GM19395 (cell line): ENCODE results near the gene CAPN1.
A peak's percentile ranks its signal among the peaks of the same experiment; 100 is the strongest.
"Not testable (repeated sequence)": the region's sequence is repeated elsewhere in the genome, so short reads cannot be mapped to it uniquely, and the experiment has no call there.

Experiments used
- ATAC-seq: cut with Tn5 transposase; IDR thresholded peaks from one replicate; pipeline ENCODE4 v1.9.1; 2021; ENCODE audit warnings: mild to moderate bottlenecking, moderate library complexity; ENCODE audit not compliant: unreplicated experiment

Gene CAPN1

DNA sequence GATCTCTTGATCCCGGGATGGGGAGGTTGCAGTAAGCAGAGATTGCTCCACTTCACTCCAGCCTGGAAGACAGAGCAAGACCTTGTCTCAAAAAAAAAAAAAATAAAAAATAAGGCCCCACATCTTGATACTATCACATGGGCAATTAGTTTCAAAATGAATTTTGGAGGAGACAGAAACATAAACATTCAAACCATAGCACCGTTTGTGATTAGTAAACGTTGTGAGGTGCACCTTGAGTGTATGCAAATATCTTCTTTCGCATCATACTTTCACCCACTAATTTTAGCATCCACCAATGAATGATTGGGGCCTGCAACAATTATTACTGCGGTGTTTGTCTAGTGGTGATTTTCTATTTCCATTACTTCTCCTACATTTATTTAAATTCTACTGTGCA is 22.7 kb upstream of the CAPN1 start:
- no peak for ATAC-seq

DNA sequence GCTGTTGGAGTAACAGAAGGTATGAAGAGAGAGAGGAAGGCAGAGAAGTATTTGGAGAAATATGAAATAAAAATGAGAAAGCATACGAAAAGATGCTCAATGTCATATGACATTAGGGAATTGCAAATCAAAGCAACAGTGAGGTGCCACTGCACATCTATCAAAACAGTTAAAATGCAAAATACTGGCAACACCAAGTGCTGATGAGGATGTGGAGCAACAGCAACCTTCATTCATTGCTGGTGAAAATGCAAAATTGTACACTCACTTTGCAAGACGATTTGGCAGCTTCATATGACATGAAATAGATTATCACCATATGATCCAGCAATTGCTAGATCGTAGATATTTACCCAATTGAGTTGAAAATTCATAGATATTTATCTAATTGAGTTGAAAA is 21.1 kb upstream of the CAPN1 start:
- ATAC-seq = no peak

DNA sequence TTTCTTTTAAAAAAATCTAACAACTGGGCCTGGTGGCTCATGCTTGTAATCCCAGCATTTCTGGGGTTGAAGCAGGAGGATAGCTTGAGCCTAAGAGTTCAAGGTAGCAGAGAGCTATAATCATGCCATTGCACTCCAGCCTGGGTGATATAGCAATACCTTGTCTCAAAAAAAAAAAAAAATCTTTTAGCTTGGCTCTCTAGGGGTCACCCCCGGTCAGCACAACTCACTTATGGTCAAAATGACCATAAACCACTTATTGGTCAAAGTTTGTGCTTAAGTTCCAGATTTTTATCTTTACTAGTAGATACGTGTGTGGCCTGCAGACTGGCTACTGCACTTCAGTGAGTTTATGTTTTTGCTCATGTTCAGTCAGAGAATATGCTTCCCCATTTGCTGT is 18.0 kb upstream of the CAPN1 start:
- ATAC-seq = no peak

DNA sequence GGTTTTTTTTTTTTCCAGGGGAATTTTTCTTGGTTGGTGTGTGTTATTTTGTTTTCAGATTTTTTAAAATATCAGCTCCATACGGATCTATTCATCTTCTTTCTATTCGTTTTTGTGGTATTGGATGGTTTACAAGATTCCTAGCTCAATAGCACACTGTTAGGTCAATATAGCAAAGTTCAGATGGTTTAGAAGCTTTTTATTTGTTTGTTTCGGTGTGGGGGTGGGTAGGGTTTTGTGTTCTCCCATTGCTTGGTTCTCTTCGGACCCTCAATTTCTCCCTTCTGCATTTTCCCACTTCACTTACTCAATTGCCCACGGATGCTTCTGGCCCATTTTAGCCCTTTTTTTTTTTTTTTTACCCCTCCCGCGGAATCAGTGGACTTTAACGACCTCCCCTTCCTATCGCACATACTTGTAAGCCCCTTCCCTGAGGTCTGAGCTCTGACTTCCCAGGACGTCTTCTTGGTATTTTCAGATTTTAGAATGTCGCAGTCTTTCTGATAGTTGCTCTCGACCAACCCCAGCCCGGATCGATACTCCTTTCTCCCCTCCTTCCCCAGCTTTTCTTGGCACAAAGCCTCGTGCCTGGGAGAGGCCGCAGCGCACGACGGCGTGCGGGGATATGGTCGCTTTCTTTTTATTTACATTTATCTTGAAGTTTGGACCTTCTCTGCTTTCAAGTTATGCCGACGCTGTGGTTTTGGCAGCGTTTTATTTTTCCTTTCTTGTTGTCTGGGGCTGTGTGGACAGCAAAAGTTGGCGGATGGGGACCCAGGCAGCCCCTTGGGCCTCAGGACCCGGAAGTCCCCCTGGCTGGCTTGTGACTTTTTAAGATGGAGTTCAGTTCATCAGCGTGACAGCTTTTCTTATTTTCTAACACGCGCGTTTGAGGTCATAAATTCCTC is 16.1 kb upstream of the CAPN1 start:
- ATAC-seq = no peak

DNA sequence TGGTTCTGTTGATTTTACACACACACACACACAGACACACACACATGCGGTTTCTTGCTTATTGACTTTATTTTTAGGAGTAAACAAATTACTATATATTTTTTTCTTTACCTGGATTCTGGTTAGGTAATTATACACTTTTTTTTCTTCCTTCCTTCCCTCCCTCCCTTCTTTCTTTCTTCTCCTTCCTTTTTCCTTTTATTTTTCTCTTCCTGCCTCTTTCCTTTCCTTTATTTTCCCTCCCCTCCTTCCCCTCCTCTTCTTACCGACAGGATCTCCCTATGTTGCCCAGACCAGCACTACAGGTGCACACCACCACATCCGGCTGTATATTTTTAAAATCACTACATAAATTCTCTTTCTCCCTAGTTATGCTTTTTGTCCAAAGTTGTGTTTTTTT is 14.8 kb upstream of the CAPN1 start:
- ATAC-seq = no peak

DNA sequence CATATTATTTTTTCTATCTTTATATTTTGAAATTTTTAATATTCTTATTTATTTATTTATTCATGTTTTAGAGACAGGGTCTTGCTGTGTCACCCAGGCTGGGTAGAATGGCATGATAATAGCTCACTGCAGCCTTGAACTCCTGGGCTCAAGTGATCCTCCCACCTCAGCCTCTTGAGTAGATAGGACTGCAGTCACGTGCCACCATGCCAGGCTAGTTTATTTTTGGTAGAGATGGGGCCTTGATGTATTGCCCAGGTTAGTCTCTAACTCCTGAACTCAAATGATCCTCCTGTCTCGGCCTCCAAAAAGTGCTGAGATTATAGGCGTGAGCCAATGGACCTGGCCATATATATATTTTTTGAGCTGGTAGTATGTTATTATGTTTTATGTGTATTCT is 14.1 kb upstream of the CAPN1 start:
- ATAC-seq = no peak

DNA sequence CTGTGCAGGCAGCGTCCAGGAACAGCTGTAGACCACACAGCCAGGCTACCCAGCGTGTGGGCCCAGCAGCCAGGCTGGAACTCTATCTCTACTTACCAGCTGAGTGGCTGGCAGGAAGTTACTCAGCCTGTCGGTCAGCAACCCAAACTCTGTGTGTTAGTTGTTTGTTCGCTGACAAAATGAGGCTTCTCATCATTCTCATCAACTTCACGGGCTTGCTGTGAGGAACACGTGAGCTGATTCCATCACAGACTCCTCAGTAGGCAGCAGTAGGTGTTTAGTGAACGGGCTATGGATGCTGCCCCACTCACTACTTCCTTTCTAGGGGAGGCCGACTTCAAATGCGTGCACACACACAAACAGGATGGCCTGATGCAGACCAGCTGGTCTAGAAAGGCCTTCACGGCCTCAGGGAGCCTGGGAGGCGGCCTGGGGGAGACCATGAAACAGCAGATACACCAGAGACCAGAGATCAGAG is 12.5 kb upstream of the CAPN1 start:
- no peak for ATAC-seq

DNA sequence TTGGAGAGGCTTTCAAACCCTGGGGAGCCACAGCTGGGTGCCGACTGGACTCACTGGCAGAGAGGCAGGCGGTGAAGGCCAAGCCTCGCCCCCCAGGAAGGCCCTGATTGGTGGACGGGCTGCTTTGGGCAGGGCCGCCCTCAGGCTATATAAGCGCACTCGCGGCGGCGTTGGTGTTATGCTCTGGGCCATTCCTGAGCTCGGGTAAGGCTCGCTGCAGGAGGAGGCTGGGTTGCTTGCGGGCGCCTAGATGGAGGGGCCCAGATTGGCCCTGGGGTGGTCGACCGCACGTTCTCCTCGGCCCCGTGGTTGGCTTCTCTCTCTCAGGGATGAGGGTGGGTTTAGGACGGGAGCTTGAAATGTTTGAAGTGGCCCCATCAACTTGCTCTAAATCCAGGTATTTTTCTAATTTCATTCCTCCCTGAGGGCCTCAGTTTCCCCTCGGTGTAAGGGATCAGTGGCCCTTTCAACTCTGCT is 11.6 kb upstream of the CAPN1 start, which contains the start of gene SPDYC:
SPDYC (plus strand) TSS at position 176 of the 477 bp plus-strand sequence. CDS start 1,125 bp downstream, outside the sequence.
- no peak for ATAC-seq

DNA sequence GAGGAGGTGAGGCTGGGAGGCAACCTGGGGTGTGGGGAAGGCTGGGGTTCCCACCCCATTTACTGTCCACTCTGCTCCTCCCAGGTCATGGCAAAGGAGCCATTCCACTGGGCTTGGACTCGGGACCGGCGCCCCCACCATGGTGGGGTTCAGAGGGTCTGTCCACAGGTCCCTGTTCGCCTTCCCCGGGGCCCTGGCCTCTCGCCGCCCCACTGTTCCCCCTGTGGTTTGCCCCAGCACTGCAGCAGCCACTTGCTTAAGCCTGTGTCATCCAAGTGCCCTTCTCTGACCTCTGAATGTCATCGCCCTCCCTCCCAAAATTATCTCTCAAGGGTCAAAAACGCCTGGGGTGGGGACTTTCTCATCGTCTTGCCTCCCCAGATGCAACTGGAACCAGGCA is 9.1 kb upstream of the CAPN1 start:
- ATAC-seq = no peak

DNA sequence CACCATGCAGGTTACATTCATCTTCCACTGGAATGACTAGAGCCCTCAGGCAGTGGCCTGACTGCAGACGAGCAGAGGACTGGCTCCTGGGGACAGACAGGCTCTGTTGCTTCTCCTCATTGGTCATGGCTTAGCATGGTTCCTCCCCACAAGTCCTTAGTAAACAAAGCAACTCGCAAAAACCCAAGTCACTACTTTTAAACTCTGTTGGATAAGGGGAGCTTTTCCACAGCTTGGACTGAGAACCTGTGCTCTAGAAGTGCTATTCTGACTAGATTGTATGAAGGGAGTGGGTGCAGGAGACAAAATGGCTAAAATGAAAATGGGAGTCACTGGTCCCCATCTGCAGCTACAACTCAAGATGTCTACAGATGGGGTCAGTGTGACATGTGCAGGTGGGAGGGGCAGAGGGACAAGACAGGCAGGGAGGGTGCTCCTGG is 7.1 kb upstream of the CAPN1 start:
- ATAC-seq = not testable (repeated sequence)

DNA sequence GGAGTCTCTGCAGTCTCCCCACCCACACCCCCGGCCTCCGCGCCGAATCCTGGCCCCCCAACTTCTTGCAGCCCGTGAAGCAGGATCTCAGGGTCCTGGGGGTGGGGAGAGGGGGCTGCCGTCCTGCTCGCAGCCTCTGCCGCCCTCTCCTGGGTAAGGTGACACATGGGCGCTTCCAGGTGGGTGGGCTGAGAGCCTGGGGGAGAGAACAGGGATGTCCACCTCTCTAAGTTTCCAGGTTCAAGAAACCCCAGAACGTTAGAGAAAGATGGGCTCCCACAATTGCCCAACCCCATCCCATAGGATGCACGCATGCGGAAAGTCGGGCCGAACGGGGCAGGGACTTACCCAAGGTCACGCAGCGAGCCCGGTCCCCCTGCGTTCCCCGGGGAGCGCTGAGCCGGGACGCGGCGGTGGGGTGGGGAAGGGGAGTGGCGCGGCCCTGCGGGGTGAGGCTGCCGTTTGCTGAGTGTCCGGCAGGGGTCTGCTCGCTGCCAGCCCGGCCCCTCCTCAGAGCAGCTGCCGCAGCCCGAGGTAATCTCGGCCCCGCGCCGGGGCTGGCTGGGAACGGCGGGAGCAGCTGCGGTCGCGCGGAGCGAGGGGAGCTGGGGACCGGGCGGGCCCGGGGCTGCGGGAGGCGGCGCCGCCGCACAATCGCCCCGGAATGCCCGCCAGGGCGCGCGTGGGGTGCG is 705 bp upstream of the CAPN1 start:
- peak; percentile 69 for ATAC-seq

DNA sequence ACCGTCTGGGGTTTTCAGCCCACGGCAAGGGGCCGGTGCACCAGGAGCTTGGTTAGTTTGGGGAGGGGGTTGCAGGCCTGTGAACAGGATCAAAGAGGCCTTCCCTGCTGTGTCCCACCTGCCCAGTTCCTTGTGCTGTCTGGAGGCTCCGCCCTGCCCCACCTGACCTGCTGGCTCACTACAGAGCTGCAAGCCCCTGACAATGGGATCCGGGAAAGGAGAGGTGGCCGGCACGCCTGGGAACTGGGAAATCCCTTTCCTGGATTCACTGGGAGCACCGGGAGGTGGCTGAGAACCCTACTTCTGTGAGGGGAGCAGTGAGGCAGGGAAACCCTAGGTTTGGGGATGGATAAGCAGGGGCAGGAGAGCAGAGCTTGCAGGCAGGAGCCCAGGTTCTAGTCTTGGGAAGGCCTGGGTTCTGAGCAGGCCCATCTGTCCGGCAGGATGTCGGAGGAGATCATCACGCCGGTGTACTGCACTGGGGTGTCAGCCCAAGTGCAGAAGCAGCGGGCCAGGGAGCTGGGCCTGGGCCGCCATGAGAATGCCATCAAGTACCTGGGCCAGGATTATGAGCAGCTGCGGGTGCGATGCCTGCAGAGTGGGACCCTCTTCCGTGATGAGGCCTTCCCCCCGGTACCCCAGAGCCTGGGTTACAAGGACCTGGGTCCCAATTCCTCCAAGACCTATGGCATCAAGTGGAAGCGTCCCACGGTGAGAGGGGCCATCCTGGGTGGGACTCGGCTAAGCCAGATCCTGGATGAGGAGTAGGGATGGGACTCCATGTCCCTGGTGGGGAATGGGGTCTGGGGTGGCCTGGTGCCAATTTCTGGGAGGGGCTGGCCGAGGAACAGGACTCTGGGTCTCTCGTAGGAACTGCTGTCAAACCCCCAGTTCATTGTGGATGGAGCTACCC is 786 bp downstream of the CAPN1 start:
- no peak for ATAC-seq

DNA sequence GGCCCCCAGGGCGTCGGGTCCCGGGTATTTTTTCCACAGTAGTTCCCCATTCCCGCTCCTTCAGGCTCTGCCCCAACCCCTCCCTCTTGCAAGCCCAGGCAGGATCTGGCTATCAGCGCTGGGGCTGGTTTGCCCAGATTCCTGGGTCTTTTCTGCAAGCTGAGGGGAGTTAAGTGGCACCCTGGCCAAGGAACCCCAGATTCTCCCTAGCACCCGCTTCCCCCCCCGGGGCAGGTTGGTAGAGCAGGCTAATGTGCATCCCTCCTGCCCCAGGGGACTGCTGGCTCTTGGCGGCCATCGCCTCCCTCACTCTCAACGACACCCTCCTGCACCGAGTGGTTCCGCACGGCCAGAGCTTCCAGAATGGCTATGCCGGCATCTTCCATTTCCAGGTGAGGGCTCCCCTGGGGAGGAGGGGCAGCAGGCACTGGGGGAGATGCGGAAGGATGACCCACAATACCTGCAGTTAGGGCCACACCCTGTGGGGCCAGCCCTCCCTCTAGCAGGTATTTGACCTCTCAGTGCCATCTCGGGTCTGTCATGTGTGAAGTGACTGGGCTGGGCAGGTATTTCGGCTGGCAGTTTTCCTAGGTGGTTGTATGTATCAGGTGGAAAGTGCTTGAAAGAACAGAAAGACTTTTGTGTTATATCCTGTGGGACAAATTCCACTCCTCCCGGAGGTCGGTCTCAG is 1.6 kb downstream of the CAPN1 start:
- ATAC-seq = no peak

DNA sequence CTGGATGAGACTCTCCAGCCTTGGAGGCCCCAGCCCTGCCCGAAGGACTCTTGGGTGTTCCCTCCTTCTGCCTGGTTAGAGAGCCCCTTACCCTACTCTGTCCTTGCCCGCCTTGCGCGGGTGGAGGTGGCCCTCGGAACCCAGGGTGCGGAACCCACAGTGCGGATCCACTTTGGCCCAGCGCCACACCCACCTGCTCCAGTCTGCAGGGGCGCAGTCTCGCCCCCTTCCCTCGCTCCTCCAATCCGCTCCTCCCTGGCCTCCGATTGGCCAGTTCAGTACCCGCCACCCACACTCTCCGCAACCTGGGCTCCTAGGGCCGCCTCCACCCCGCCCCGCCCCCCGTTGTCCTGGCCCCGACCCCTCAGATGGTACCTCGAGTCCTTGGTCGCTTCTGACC is 2.4 kb downstream of the CAPN1 start:
- ATAC-seq = no peak

DNA sequence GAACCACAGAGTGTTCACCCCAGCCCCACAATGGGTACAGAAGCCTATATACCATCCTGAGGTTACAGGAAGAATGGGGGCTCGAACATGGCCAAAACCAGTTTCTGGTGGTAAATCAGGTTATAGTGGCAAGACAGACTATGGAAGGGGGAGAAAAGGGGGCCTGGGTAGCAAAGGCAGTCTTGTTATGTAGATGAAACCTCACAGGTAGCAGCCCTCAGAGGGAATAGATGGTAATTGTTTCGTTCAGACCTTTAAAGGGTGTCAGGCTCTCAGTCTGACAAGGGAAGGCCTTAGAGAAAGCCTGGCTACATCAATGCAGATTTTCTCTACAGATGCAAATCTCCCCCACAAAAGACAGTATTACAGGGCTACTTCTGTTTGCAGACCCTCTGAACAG is 3.4 kb downstream of the CAPN1 start:
- no peak for ATAC-seq

DNA sequence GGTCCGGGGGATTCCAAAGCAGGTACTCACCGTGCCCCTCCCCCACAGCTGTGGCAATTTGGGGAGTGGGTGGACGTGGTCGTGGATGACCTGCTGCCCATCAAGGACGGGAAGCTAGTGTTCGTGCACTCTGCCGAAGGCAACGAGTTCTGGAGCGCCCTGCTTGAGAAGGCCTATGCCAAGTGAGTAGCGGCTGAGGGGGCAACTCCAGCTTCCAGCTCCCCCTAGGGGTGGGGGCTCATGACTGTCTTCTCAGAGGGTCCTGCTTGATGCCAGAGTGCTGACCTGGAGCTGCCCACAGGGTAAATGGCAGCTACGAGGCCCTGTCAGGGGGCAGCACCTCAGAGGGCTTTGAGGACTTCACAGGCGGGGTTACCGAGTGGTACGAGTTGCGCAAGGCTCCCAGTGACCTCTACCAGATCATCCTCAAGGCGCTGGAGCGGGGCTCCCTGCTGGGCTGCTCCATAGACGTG is 4.2 kb downstream of the CAPN1 start:
- no peak for ATAC-seq

DNA sequence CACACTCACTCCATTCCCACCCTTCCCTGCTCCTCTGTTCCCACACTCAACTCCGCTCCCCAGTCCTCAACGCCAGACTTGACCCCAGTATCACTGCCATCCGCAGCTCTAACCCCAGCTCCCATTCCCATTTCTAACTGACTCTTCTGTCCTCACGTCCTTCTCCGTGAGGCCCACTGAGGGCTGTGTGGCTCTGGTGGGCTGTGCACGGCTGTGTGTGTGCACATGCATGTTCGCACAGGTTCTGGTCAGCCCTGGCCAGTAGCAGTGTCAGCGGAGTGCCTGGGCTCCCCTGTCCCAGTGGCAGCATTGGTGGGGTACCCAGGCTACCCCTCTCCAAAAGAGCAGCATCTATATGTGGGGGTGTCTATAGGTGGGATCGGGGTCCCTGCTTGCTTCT is 5.0 kb downstream of the CAPN1 start:
- no peak for ATAC-seq

DNA sequence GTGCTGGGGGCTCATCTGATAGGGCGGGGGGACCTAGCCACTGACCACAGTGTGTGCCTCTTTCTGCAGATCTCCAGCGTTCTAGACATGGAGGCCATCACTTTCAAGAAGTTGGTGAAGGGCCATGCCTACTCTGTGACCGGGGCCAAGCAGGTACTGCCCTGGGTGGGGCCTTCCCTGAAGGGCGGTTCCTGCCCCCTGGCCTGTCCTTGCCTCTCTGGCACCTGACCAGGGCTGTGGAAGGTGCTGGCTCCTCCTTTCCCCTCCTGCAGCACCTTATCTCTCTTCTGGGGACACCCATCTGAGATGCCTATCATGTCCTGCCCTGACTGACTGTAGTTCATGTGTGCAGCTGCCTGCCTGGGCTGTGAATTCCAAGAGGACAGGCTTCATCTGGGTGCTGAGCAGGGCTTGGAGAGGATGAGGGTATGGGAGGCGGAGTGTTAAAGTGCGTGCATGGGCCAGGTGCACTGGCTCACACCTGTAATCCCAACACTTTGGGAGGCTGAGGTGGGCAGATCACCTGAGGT is 5.5 kb downstream of the CAPN1 start:
- no peak for ATAC-seq

DNA sequence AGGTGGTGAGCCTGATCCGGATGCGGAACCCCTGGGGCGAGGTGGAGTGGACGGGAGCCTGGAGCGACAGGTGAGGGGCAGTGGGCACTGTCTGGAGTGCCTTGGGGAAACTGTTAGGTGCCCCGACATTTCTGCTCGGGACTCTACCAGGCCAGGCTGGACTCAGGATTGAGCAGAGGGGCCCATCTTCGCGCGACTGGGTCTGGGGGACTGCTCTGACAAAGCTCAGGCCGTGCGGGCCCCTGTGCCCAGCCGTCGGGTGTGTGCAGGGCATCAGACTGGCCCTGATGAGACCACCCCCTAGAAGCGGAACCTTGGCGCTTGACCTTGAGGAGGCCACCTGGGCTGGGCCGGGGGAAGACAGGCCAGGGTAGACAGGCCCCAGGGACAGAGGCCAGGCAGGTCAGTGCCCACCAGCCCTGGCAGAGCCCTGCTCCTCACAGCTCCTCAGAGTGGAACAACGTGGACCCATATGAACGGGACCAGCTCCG is 6.3 kb downstream of the CAPN1 start:
- no peak for ATAC-seq

DNA sequence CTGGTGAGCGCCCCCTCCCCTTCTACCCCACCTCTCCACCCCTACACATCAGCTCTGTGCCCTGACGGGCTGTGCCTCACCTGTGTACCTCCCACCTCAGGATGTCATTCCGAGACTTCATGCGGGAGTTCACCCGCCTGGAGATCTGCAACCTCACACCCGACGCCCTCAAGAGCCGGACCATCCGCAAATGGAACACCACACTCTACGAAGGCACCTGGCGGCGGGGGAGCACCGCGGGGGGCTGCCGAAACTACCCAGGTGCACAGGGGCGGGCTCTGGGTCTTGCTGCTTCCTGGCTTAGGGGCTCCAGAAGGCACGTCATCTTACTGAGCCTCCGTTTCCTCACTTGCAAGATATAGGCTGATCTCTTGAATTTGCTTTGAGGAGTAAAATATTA is 6.8 kb downstream of the CAPN1 start:
- ATAC-seq = no peak
